BJ (cell line): ENCODE measurements around the gene NUCB2. TPM values are rescaled to one million over a fixed set of nuclear protein-coding genes. Genes with fewer than 3 reads are reported as not detected.
"Not testable (repeated sequence)": the region's sequence is repeated elsewhere in the genome, so short reads cannot be mapped to it uniquely, and the experiment has no call there.

Source experiments
- CTCF ChIA-PET: fragments of 350-600 bp; formaldehyde crosslinking; extraction: SDS; loops from one replicate; lab custom pipeline; 2021; ENCODE audit warnings: antibody characterized with exemption, inconsistent platforms; lab: Yijun Ruan, JAX
- POLR2A ChIA-PET: fragments of 300-600 bp; sonication (Branson Sonifier 250); formaldehyde crosslinking; extraction: SDS; loops from one replicate; lab custom pipeline; 2021; ENCODE audit warnings: antibody characterized with exemption; lab: Charles Lee
- DNase-seq: peaks from one replicate; pipeline ENCODE4 v3.0.0-alpha.2; 2011; ENCODE audit warnings: low read depth
- H3K27me3 ChIP-seq: 2 replicates; pipeline ENCODE4 v1.6.0; 2011; ENCODE audit warnings: low read length; ENCODE audit not compliant: control insufficient read depth, insufficient read depth
- H3K36me3 ChIP-seq: 2 replicates; pipeline ENCODE4 v1.5.1; 2011; ENCODE audit warnings: low read length; ENCODE audit not compliant: control insufficient read depth, insufficient read depth
- H3K4me3 ChIP-seq: 2 replicates; pipeline ENCODE4 v1.5.1; 2011; ENCODE audit warnings: low read depth, mild to moderate bottlenecking, control low read depth, low read length
- CTCF ChIP-seq: IDR thresholded peaks from 2 replicates; pipeline ENCODE4 v1.5.1; 2011; ENCODE audit warnings: low read depth, mild to moderate bottlenecking, control low read depth, inconsistent platforms, low read length, moderate library complexity; ENCODE audit not compliant: insufficient read depth
- polyA plus RNA-seq: library from polyadenylated mRNA; depleted of rRNA; stranded (reverse); fragments of >200 nt; gene quantifications from 2 replicates; pipeline ENCODE4 v1.2.3, GENCODE V29; 2011

Gene NUCB2
- polyA plus RNA-seq, 1 experiment = 119 TPM

DNA sequence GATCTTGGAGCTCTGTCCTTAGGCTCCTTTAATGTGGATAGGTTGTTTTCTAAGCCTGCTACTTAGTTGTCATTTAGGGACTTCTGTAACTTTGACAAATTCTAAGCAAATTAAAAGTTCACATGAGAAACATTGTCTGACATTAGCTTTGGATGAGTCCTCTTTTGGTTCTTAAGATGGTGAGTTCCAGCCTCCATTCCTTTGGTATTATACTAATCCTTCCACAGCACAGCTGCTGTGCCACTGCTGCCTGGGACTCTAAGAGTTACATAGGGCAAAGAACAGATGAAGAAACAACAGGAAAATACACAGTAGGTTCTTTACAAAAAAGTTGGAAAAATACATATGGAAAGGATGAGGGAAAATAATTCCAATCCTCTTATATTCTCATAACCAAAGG, 43.4 kb upstream of the NUCB2 start:
- TF ChIP-seq CTCF = no peak
- CTCF ChIA-PET = interaction anchor here (0.5 to 0.7 kb wide), 2 partner anchors 23 to 43 kb away, joined by 3 read pairs; partner anchors contain the start of gene NUCB2
- DNase-seq = no peak

GRCh38 chr11:17238377-17238776, 38.2 kb upstream of the NUCB2 start:
- POLR2A ChIA-PET = no interaction called here
- TF ChIP-seq CTCF = no peak
- CTCF ChIA-PET = interaction anchor here (0.9 to 1.5 kb wide), 2 partner anchors 8 to 19 kb away, joined by 3 to 6 read pairs; no protein-coding TSS in a partner anchor
- no peaks in the 10 kb centered on the region for H3K27me3 ChIP-seq
- H3K36me3 ChIP-seq = no peaks in the 10 kb centered on the region
- H3K4me3 ChIP-seq = no peak overlapping the region
- DNase-seq = no peak

More for the DNA sequence above, 43.4 kb upstream of the NUCB2 start:
- Histone ChIP-seq H3K36me3 (no peaks in the 10 kb centered on the region), H3K4me3 (no peak overlapping the region), H3K27me3 (no peaks in the 10 kb centered on the region)
- POLR2A ChIA-PET = no interaction called here

- POLR2A ChIA-PET = interaction anchor here (0.6 kb wide), 1 partner anchor 43 kb away, joined by 3 read pairs; no protein-coding TSS in a partner anchor
- DNase-seq, H3K36me3 ChIP-seq, H3K4me3 ChIP-seq, CTCF ChIA-PET, H3K27me3 ChIP-seq: not testable (repeated sequence)
Measured at GRCh38 chr11:17239927-17240326, 36.6 kb upstream of the NUCB2 start.

- POLR2A ChIA-PET = no interaction called here
- CTCF ChIA-PET = no interaction called here
- H3K36me3 ChIP-seq = no peaks in the 10 kb centered on the region
- DNase-seq = no peak
- H3K4me3 ChIP-seq = no peak overlapping the region
- no peaks in the 10 kb centered on the region for H3K27me3 ChIP-seq
- TF ChIP-seq CTCF = no peak
Measured at GRCh38 chr11:17240780-17241179, 35.8 kb upstream of the NUCB2 start.

DNA sequence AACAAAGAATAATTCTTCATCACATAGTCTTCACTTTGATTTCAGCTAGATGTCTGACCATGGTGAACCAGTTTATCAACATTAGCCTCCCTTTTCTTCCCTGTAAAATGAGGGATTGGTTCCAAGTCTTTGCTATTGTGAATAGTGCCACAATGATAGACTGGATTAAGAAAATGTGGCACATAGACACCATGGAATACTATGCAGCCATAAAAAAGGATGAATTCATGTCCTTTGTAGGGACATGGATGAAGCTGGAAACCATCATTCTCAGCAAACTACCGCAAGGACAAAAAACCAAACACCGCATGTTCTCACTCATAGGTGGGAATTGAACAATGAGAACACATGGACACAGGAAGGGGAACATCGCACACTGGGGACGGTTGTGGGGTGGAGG, 33.6 kb upstream of the NUCB2 start:
- POLR2A ChIA-PET = not testable (repeated sequence)

DNA sequence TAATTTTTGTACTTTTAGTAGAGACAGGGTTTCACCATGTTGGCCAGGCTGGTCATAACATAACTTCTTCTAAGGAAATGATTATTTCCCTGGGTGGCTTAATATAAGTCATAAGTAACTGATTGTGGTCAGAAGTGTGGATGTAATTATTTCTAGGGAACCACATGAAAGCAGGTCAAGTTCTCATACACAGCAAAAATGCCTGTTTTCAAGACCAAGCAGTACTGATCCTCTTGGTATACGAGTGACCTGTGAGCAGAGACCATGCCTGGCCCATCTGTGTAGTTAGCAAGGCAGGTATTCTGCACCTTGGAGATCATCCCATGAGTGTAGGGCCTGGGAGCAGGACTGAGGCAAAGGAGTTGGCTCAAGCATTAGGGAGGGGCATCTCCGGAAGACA, 32.5 kb upstream of the NUCB2 start:
- H3K27me3 ChIP-seq = no peaks in the 10 kb centered on the region
- CTCF ChIA-PET = no interaction called here
- H3K36me3 ChIP-seq = no peaks in the 10 kb centered on the region
- no peak for DNase-seq
- no peak for TF ChIP-seq CTCF
- no peak overlapping the region for H3K4me3 ChIP-seq
- POLR2A ChIA-PET = no interaction called here

More for the DNA sequence above, 33.6 kb upstream of the NUCB2 start:
- H3K36me3 ChIP-seq, H3K4me3 ChIP-seq, H3K27me3 ChIP-seq, DNase-seq: not testable (repeated sequence)
- CTCF ChIA-PET = interaction anchor here (0.9 kb wide), 1 partner anchor 141 kb away, joined by 4 read pairs; no protein-coding TSS in a partner anchor
